ENCODE measurements around the gene ZFYVE28. TPM values are rescaled to one million over a fixed set of nuclear protein-coding genes. Genes with fewer than 3 reads are reported as not detected.
"Not testable (repeated sequence)": the region's sequence is repeated elsewhere in the genome, so short reads cannot be mapped to it uniquely, and the experiment has no call there.

The ZFYVE28 gene
- total RNA-seq, 1 donor from 2014 or later = 11.3 TPM

DNA sequence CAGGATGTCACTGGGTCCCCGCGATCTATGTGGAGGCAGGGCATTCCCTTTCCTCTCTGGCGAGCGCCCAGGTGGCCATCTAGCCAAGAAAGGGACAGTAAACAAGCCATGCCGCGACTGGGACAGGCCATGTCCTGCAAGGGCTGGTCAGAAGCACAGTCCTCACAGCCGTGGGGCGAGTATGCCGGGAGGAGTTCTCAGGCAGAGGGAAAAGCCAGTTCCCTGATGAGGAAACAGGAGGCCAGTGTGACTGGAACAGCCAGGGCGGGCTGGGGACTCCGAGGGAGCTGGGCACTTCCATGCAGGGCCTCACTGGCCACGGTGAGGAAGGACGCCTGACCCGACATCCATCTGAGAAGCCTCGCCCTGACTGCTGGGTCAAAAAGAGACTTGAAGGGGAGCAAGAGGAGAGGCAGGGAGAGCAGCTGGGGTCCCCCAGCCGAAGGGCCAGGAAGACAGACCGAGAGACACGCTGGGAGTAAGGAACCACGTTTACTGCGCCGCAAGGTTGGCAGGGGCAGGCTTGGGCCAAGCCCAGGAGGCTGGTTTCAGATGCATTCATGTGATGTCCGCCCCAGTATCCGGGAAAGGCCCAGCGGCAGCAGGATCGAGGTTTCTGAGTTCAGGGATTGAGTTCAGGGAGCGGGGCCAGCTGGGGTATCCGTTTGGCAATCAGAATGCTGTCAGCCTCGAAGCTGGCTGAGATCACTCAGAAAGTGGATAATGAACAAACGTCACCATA, 15.3 kb upstream of the ZFYVE28 start:
- Histone ChIP-seq H3K4me1 (no peaks in the 10 kb centered on the region), H3K36me3 (no peaks in the 10 kb centered on the region), H3K4me3 (no peak overlapping the region), H3K27ac (no peak overlapping the region), H3K9me3 (no peaks in the 10 kb centered on the region), H3K27me3 (no peaks in the 10 kb centered on the region)
- no peak for TF ChIP-seq POLR2A (IDR thresholded peaks at IDR 0.05)
- TF ChIP-seq, protein P1, sequence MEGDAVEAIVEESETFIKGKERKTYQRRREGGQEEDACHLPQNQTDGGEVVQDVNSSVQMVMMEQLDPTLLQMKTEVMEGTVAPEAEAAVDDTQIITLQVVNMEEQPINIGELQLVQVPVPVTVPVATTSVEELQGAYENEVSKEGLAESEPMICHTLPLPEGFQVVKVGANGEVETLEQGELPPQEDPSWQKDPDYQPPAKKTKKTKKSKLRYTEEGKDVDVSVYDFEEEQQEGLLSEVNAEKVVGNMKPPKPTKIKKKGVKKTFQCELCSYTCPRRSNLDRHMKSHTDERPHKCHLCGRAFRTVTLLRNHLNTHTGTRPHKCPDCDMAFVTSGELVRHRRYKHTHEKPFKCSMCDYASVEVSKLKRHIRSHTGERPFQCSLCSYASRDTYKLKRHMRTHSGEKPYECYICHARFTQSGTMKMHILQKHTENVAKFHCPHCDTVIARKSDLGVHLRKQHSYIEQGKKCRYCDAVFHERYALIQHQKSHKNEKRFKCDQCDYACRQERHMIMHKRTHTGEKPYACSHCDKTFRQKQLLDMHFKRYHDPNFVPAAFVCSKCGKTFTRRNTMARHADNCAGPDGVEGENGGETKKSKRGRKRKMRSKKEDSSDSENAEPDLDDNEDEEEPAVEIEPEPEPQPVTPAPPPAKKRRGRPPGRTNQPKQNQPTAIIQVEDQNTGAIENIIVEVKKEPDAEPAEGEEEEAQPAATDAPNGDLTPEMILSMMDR (IDR thresholded peaks at IDR 0.05) = no peak
- no peak for TF ChIP-seq POLR2AphosphoS5 (IDR thresholded peaks at IDR 0.05; ENCODE audit: insufficient read depth in 1 of 2, low read depth in 1 of 2)
- intact Hi-C loops (cut with DNase I) = no loop called here
- no peak for DNase-seq (ENCODE audit: extremely low spot score in 2 of 2)

- Histone ChIP-seq H3K9me3 (no peaks in the 10 kb centered on the region), H3K36me3 (no peaks in the 10 kb centered on the region), H3K4me3 (no peak overlapping the region), H3K27me3 (no peaks in the 10 kb centered on the region), H3K27ac (no peak overlapping the region), H3K4me1 (no peaks in the 10 kb centered on the region)
- intact Hi-C loops (cut with DNase I) = no loop called here
- no peak for TF ChIP-seq POLR2AphosphoS5 (IDR thresholded peaks at IDR 0.05; ENCODE audit: insufficient read depth in 1 of 2, low read depth in 1 of 2)
- no peak for TF ChIP-seq POLR2A (IDR thresholded peaks at IDR 0.05)
- TF ChIP-seq, protein P1 (IDR thresholded peaks at IDR 0.05) = no peak
- no peak for DNase-seq (ENCODE audit: extremely low spot score in 2 of 2)
Observed at GRCh38 chr4:2432991-2433530, 14.6 kb upstream of the ZFYVE28 start.

- TF ChIP-seq, protein P1 (IDR thresholded peaks at IDR 0.05) = no peak
- TF ChIP-seq POLR2A (IDR thresholded peaks at IDR 0.05) = no peak
- TF ChIP-seq POLR2AphosphoS5 (IDR thresholded peaks at IDR 0.05; ENCODE audit: insufficient read depth in 1 of 2, low read depth in 1 of 2) = no peak
- no peak overlapping the region for H3K27ac ChIP-seq
- DNase-seq (ENCODE audit: extremely low spot score in 2 of 2) = no peak
- H3K27me3 ChIP-seq = no peaks in the 10 kb centered on the region
- intact Hi-C loops (cut with DNase I) = no loop called here
- no peaks in the 10 kb centered on the region for H3K4me1 ChIP-seq
- no peaks in the 10 kb centered on the region for H3K36me3 ChIP-seq
- no peaks in the 10 kb centered on the region for H3K9me3 ChIP-seq
- no peak overlapping the region for H3K4me3 ChIP-seq
Observed at GRCh38 chr4:2432004-2432403, 13.6 kb upstream of the ZFYVE28 start.

DNA sequence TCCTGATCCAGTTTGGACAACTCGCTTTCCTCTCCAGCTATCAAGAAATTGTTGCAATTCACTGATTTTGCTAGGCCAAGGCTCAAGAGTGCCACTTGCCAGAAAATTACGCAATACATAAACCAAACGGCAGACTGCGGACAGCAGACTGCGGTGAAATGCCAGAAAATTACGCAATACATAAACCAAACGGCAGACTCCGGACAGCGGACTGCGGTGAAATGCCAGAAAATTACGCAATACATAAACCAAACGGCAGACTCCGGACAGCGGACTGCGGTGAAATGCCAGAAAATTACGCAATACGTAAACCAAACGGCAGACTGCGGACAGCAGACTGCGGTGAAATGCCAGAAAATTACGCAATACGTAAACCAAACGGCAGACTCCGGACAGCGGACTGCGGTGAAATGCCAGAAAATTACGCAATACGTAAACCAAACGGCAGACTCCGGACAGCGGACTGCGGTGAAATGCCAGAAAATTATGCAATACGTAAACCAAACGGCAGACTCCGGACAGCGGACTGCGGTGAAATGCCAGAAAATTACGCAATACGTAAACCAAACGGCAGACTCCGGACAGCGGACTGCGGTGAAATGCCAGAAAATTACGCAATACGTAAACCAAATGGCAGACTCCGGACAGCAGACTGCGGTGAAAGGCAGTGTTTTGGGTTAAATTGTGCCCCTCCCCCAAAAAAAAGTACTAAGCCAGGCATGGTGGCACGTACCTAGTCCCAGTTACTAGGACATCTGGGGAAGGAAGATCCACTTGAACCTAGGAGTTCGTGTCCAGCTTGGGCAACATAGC, 11.7 kb upstream of the ZFYVE28 start:
- H3K27ac ChIP-seq; H3K27me3 ChIP-seq; intact Hi-C loops (cut with DNase I); H3K4me1 ChIP-seq; H3K36me3 ChIP-seq; H3K9me3 ChIP-seq; H3K4me3 ChIP-seq; DNase-seq (ENCODE audit: extremely low spot score in 2 of 2): not testable (repeated sequence)

DNA sequence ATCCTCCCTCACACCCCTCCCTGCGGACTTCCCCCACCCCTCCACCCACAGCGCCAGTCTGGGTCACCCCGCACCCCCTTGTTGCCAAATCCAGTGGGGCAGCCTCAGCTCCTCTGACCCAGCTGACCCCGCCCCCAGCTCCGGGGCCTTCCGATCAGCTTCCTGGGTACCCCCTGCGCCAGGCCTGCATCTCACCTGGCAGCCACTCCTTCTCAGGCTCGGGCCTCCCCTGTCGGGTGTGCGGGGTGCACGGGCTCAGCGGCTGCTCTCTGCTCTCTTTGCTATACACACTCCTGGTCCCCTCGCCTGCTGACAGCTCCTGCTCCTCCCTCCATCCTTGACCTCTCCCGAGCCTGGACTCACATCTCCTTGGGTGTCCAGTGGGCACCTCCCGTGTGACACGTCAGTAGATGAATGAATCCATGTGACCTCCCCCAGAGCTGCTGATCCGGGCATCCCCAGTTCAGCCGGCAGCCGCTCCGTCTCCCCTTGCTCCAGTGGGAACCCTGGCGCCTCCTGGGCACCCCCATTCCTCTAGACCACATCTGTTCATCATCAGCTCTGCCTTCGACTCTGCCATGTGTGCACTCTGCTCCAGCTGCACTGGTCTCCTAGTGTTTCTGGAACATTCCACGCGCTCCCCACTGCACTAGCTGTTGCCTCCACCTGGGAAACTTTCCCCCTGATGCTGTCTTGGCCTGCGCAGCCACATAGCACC, 10.2 kb upstream of the ZFYVE28 start:
- H3K4me1 ChIP-seq = no peaks in the 10 kb centered on the region
- H3K27me3 ChIP-seq = no peaks in the 10 kb centered on the region
- TF ChIP-seq POLR2A (IDR thresholded peaks at IDR 0.05) (no peak), POLR2AphosphoS5 (IDR thresholded peaks at IDR 0.05; ENCODE audit: insufficient read depth in 1 of 2, low read depth in 1 of 2) (no peak)
- TF ChIP-seq, protein P1 (IDR thresholded peaks at IDR 0.05) = no peak
- intact Hi-C loops (cut with DNase I) = no loop called here
- DNase-seq (ENCODE audit: extremely low spot score in 2 of 2) = no peak
- no peak overlapping the region for H3K4me3 ChIP-seq
- no peaks in the 10 kb centered on the region for H3K9me3 ChIP-seq
- H3K27ac ChIP-seq = no peak overlapping the region
- no peaks in the 10 kb centered on the region for H3K36me3 ChIP-seq

All from vagina (tissue), 2 donors.